GM19452 (cell line): Measurements from ENCODE around the gene TPI1.
"Not testable (repeated sequence)": the region's sequence is repeated elsewhere in the genome, so short reads cannot be mapped to it uniquely, and the experiment has no call there.

Source experiments
- ATAC-seq: cut with Tn5 transposase; IDR thresholded peaks from one replicate; pipeline ENCODE4 v1.9.1; 2021; ENCODE audit not compliant: unreplicated experiment

TPI1 gene

DNA sequence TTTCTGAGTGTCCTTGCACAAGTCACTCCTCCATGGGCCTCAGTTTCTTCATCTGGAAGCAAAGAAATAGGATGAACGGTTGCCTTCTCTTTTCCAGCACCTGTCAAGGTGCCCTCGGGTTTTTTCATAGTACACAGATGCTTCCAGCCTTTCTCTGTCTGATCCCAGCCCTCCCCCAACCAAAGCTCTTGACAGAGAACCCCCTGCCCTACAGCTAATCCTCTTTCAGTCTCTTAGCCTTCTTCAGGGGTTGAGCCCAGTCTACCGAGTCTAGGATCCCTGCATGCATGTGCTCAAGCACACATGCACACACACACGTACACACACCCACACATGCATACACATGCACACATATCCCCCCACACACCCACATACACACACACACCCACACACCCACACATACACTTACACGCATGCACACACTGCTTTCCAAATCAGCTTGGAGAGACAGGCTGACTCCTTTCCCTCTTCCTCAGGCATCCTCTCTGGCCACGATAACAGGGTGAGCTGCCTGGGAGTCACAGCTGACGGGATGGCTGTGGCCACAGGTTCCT lies 20.9 kb upstream of the TPI1 start:
- no peak for ATAC-seq

DNA sequence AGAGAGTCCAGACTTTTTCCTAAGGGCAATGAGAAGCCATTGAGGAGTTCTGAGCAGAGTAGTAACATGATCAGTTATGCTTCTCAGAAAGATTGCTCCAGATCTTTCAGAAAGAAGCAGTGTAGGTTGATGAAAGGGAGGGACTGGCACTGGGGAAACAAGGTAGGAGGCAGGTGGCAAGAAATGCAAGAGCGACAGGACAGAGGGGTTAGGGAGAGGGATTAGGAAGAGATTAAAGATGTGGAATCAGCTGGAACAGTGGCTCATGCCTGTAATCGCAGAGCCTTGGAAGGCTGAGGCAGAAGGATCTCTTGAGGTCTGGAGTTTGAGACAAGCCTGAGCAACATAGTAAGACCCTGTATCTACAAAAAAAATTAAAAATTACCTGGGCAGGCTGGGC lies 19.7 kb upstream of the TPI1 start:
- no peak for ATAC-seq

DNA sequence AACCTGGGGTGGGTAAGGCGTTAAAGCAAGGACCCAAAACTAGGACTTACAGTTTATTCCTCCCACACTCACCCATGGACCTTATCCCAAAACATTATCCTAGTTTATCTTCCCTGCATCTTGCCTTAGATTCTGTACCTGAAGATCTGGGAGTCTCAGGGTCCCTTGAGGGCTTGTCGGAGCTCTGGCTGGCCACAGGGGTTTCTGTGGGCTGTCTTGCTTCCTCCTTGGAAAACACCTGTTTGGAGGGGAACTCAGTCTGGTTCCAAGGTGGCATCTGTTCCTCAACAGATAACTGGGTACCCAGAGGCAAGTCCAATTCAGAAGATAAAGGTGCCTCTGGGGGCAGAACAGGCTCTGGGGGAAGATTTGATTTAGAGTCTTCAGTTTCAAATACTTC lies 17.9 kb upstream of the TPI1 start:
- ATAC-seq = no peak

DNA sequence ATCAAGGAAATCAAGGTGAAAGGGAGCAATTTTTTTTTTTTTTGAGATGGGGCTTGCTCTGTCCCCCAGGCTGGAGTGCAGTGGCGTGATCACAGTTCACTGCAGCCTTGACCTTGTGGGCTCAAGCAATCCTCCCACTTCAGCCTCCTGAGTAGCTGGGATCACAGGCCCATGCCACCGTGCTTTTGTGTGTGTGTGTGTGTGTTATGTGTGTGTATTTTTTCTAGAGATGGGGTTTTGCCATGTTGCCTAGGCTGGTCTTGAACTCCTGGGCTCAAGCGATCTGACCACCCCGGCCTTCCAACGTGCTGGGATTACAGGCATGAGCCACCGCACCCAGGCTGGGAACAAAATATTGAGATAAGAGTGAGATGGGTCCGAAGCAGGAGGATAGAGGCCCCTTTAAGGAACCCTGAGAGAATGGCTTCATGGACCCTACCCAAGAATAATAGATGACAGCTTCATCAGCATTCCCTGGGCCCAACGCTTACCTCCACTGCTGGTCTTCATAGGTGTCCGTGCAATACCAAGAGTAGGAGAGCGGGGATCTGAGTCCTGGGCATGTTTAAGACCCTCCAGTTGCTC lies 17.3 kb upstream of the TPI1 start:
- ATAC-seq = no peak

DNA sequence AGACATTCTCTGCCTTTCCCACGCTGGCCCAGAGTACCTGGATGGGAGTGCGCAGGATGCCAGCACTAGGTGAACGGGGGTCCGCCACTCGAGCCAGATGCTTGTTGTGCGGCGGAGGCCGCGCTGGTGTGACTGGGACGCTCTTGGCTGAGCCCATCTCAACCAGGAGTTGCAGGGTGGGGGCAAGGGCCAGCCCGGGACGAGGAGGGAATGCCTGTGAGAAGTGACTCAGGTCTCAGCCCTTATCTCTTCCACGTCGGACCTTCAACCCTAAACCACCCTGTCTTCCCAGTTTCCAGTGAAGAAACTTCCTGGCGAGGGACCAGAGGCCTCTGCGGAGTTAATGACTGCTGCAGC lies 16.6 kb upstream of the TPI1 start:
- no peak for ATAC-seq

DNA sequence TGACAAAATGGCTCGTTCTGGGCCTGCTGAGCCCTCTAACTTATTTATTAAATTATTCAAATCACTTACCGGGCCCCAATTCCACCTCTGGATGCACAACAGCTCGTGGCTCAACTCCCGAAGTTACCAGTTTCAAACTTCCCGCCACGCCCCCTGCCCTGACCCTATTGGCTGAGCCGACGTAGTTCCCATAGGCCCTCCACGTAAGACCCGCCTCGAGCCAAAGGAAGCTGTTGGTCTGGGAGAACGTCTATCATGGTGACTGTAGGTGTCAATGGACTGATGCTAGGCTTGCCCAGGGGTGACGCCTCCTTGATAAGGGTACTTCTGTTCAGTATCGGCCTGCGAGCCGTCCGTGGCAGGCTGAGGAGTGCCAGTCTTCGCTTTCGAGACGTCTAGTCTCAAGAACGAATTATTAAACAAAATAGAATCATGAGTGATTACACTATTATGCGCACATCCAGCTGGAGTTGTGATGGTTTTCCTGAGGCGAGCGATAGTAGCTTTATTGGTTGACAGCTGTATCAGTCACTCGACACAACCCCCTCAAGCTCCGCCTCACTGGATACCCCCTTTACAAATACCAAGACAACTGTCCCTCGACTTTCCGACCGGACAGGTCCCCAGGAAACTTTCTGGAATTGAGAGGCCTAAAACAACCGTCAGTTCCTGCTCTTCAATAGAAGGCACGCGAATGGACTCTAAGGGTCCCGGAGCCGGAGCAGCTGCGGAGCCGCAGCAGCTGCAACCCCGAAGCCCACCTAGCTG lies 16.0 kb upstream of the TPI1 start, which contains the start of gene CDCA3:
Gene CDCA3, minus strand, starts transcription at position 134 of the 768 bp plus-strand sequence. CDS start 334 bp downstream, outside the sequence.
- ATAC-seq = peak; percentile 59

DNA sequence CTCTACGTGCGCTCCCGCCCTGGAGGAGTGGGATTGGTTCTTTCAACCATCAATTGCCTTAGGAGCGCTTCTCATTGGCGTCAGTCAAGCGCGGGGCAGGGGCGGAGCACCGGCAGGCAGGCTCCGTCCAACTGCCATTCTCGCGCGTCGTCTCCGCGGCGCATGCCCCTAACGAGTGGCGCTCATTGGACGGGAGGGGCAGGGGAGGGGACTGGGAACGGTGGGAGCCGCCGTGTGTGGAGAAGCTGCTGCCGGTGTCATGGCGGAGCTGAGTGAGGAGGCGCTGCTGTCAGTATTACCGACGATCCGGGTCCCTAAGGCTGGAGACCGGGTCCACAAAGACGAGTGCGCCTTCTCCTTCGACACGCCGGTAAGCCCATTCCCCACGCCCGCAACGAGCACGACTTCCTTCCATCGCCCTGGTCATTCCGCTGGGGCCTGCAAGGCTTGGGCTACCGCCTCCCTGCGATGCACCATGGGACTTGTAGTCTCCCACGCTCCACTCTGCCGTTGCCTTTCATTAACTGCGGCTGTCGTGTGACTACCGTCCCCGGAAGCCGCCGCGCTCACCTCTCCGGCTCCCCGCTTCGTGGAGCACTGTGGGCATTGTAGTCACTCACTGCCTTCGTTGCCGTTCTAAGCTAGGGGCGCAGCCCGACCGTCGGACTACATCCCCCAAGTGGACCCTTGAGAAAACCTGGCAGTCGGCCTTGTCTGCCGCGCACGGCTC lies 15.2 kb upstream of the TPI1 start, which contains the start of gene USP5:
Gene USP5, plus strand, starts transcription at position 230 of the 730 bp plus-strand sequence. Its CDS starts 30 bp downstream, at position 260.
- peak; percentile 68 for ATAC-seq

DNA sequence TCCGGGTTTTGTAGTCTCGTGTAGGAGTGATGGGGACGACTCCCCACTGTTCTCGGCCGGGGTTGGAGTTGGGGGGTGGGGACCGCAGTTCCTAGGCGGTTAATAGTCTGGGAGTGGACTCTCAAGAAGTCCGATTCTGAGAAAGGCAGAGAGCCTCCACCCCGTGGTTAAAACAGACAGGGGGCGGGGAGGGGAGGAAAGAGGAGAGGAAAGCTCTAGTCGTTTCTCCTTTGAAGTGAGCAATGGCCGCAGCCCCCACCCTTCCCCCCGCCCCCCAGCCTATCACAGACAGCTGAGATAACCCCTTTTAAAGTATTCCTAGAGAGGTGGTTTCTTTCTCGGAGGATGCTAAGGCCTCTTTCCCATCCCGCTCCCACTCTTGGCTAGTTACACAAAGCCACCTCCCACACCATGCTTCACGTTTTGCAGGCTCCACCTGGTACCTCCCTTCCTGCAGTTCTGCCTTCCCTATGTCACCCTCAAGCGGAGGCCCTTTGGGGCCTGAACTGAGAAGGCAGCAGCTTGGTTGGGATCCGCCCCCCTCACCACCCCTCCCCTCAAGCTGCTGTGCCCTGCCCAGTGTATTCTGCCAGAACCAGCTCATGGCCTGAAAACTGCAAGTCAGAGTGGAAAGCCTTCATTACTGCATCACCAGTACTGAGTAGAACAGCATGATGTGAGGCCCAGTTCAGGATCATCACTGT lies 14.5 kb upstream of the TPI1 start:
- ATAC-seq = no peak

DNA sequence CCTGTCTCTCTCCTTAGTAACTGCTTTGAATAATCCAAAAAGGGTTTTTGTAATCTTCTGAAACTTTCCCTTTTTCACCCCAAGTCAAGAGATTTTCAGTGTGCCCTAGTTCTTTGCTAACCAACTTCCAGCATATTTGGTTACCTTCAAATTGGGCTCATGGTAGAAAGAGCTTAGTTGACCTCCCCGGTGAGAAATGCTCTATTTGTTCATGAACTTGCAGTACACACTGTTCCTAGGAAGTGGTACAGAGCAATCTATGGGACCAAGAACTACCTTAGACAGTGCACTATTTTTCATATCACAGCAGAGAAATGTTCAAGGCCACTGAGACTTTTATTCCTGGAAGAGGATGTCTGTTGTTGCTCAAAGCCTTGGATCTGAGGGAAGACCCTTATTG lies 13.7 kb upstream of the TPI1 start:
- ATAC-seq = no peak

DNA sequence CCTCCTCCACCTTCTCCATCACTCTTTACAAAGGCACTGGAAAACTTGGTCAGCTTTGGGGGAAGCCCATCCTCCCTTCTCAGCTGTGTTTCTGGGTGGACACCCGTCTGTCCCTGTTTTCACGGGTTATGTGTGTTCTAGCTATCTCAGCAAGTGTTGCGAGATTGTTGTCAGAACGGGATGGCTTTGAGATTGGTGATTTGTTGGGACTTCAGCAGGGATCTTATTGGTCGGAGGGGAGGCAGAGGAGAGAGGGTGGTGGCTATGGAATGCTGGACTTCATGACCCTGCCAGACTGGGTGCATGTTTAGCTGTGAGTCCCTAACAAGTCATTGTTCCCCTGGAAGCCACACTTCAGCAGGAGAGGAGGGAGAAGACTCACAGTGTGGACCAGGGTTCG lies 13.3 kb upstream of the TPI1 start:
- no peak for ATAC-seq

DNA sequence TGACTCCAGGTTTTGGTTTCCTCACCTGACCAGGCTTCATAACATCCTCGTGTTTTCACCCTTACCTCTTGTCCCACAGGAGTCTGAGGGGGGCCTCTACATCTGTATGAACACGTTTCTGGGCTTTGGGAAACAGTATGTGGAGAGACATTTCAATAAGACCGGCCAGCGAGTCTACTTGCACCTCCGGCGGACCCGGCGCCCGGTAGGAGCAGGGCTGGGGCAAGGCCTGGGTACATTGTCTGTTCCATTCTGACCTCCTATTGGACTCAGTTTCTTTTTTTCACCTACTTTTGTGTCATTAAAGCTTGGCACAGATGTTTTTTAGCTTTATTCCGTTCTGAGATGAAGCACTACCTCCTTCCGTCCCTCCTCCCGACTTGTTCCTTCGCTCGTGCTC lies 12.0 kb upstream of the TPI1 start:
- no peak for ATAC-seq

DNA sequence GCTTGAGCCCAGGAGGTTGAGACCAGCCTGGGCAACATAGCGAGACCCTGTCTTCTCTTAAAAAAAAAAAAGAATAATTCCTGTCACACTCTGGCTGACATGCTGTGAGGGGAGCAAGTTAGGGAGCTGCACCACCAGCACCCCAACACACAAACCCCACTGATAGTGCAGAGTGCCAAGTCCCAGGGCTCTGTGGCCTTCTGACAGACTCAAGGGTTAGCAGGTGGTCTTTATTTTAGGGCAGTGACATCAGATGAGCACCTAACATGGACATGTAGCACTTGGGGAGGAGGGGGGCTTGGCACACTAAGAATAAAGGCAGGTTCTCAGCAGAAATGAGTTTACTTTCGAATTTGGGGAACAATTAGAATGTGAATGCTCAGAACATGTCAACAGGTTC lies 8.5 kb upstream of the TPI1 start:
- ATAC-seq = no peak

DNA sequence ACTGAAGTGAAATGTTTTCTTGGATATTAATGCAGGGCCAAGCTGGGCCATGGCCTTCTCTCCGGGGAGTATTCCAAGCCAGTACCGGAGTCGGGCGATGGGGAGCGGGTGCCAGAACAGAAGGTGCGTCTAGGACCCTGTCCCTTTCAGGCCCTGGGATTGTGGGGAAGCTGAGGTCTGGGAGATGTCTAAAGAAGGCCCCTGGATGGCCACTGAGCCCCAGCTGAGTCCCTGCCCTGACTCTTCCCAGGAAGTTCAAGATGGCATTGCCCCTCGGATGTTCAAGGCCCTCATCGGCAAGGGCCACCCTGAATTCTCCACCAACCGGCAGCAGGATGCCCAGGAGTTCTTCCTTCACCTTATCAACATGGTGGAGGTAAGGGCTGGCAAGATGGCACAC lies 7.2 kb upstream of the TPI1 start:
- ATAC-seq = no peak

DNA sequence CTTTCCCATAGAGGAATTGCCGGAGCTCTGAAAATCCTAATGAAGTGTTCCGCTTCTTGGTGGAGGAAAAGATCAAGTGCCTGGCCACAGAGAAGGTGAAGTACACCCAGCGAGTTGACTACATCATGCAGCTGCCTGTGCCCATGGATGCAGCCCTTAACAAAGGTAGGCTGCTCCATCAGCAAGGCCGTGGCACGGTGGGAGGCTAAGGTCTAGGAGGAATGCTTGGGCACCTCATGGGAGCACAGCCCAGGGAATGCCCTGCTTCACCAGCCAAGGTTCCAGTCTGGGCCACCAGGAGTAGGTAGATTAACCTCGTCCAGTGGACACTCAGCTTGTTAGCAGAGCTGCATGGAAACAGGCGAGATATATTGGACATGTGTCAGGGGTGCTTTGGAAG lies 6.4 kb upstream of the TPI1 start:
- ATAC-seq = no peak

DNA sequence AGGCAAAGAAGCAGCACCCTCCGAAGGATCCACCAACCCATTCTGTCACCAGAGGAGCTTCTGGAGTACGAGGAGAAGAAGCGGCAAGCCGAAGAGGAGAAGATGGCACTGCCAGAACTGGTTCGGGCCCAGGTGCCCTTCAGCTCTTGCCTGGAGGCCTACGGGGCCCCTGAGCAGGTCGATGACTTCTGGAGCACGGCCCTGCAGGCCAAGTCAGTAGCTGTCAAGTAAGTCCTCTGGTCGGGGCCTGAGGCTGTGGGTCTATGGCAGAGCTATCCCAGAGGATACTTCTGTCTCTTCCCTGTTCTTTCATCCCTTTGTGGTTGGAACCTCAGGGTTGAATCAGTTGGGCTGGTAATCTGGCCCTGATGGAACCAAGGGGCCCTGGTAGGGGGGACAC lies 5.9 kb upstream of the TPI1 start:
- ATAC-seq = no peak

DNA sequence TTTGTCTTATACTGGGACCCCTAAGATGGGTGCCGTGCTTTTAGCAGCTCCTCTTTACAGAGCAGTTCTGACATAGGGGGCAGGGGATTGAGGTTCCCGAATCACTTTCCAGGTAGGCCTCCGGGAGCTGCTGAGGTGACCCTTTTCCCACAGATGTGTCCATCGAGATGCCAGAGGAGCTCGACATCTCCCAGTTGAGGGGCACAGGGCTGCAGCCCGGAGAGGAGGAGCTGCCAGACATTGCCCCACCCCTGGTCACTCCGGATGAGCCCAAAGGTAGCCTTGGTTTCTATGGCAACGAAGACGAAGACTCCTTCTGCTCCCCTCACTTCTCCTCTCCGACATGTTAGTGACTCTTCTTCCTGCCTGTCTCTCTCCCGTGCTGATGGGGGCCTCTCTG lies 4.3 kb upstream of the TPI1 start:
- ATAC-seq = no peak

DNA sequence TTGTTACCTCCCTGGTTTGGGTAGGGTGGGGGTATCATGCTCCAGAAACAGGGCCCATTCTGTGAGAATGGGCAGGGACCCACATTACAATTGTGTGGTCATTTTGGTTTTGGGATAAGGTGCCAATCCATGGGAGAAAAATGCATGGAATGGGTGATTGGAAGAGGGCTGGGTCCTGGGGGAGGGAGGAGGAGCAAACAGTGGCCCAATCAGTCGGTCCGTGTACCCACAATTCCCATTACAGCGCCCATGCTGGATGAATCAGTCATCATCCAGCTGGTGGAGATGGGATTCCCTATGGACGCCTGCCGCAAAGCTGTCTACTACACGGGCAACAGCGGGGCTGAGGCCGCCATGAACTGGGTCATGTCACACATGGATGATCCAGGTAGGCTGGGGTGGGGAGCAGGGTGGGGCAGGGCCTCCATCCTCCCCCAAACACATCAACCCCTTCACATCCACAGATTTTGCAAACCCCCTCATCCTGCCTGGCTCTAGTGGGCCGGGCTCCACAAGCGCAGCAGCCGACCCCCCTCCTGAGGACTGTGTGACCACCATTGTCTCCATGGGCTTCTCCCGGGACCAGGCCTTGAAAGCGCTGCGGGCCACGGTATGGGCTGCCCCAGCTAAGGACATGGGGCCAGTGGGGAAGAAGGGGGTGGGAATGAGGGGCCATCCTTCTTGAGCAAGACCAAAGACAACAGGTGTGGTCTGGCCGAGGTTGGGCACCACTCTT lies 3.6 kb upstream of the TPI1 start:
- ATAC-seq = no peak

DNA sequence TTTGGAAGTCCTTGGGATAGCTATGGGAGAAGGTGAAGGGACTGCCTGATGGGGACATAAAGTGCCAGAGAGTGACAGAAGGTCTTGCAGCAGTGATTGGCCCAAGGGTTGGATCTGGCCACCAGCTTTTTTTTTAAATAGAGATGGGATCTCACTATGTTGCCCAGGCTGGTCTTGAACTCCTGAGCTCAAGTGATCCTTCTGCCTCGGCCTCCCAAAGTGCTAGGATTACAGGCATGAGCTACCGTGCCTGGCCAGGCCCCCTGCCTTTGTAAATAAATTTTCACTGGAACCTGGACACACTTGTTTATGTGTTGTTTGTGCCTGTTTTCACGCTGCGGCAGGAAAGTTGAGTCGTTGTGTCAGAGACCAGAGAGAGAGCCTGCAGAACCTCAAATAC lies 2.0 kb upstream of the TPI1 start:
- ATAC-seq = not testable (repeated sequence)

DNA sequence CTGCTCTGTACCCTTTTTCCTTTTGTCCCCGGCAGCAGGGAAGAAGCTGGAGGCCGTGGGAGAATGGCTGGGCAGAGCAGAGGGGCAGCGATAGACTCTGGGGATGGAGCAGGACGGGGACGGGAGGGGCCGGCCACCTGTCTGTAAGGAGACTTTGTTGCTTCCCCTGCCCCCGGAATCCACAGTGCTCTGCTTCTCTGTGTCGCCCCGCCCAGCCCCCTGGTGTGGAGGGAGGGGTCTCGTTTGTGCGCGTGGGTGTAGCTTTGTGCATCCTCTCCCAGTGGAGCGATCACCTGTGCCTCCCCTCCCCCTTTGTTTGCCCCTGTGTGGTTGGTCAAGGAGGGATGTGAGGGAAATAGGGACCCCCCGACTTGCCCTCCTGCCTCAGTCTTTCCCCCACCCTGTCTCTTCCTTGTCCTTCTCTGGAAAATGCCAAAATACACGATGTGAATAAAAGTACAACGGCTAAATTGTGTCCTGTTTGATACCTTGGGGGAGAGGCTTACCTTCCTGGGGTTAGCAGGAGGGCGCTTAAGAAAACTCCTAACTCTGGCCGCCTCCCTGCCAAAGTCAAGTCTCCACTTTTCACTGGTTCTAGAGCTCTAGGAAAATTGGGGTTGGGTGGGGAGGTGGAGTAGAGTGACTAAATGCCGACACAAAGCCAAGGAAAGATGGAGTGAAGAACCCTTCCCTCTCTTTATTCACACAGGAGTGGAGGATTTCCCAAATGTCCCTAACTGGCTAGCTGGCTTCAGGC lies 990 bp upstream of the TPI1 start:
- ATAC-seq = no peak

DNA sequence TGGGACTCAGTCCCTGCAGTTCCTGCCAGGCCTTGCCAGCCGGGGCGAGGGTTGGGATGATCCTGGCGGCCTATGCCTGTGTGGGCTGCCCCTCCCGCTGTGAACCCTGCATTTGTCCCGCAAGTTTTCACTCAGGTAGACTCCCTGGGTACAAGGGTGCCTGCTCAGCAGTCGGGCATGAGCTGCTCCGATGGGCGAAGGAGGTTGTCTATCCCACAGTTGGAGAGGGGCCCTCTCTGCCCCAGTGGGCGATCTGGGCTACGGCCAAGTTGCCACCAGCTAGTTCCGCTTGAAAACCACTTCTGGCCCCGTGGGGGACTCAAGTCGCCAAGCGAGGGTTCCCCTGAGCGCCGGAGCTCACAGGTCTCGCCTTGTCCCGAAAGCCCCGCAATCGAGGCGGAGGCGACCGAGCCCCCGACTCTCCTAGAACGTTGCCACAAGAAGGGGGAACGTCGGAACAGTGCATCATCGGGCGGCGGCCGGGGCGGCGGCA lies 365 bp upstream of the TPI1 start:
- ATAC-seq = no peak
